Head of caudate nucleus (tissue), 42 donors: ENCODE measurements around the gene SMARCAL1.

Experiments
- DNase-seq, 42 donors: peaks; one replicate each; pipeline versions ENCODE4 v3.0.0 to v3.0.0-alpha.2; 2020 to 2021; ENCODE audit warnings: mixed read lengths in 7 of 42
- intact Hi-C: fragments of 100-400 bp; cut with DNase I; formaldehyde crosslinking; loops from one replicate; pipeline ENCODE4 v1.15.0; 2022

SMARCAL1 gene

DNA sequence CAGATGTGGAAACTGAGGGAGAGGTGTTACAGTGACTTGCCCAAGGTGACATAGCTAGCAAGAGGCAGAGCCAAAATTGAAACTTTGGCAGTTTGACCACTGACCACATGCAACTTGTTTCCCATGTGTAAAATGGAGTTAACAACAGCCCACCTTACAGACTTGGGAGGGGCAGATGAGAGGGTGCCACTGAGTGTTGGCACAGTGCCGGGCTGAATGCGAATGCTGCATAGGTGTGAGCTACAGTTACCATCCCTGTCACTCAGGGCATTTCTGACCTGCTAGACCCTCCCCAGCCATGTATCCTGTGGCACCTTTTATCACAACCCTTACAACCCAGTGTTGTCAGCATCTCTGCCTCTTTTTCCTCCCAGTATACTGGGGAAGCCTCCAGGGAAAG is 10.8 kb downstream of the SMARCAL1 start:
- DNase-seq: no peak
- intact Hi-C loops: loop anchor here (5.0 kb wide), 1 partner anchor 74 kb away; the partner anchor contains the start of gene RPL37A

- no peak for DNase-seq
- intact Hi-C loops: loop anchor here (5.0 kb wide), 1 partner anchor 73 kb away; the partner anchor contains the start of gene RPL37A
Observed at GRCh38 chr2:216424274-216424673, 12.0 kb downstream of the SMARCAL1 start.

GRCh38 chr2:216425008-216425787 is 12.9 kb downstream of the SMARCAL1 start:
- intact Hi-C loops: no loop called here
- no peak for DNase-seq

GRCh38 chr2:216426166-216426777 is 14.0 kb downstream of the SMARCAL1 start:
- DNase-seq: no peak
- intact Hi-C loops: no loop called here

DNA sequence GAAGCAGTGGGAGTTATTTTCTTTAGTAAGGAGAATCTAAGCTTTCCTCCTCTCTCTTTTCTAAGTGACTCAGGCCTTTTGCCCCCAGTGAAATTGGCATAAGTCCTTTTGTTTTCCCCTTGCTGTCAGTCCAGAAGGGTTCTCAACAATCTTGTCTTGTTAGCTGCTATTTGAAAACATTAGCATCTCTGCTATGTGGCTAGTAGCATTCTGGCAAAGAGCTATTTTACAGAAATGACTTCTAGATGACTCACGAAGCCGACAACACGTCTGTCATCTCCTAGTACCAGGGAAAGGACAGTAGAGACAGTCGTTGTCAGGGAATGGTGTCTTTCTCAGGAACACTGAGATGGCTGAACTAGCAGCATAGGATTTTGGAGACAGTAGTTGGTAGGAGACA is 14.7 kb downstream of the SMARCAL1 start:
- DNase-seq: no peak
- intact Hi-C loops: no loop called here

- intact Hi-C loops: no loop called here
- no peak for DNase-seq
Observed at GRCh38 chr2:216428618-216429350, 16.5 kb downstream of the SMARCAL1 start.

DNA sequence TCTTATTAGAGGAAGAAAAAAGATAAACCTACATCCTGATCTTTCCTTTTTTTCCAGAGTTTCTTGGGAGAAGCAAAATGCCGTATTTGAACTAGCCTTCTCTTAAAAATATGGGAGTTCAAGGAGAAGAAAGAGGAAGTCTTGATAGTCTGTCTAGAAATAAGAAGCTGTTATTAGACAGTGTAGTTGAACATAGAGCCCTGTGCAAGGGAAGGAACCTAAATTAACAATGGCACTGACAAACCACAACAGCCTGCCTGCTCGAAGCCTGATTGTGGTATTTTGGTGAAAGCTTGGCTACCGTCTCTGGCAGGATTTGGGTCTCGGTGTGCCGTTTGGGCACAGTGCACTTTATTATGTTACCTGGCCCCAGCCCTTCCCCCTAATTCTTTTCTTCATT is 17.1 kb downstream of the SMARCAL1 start:
- intact Hi-C loops: no loop called here
- no peak for DNase-seq

- intact Hi-C loops: no loop called here
- DNase-seq: peak in 11 of 42 donors; percentile 2 to 48 (median 11)
Observed at GRCh38 chr2:216430811-216431530, 18.7 kb downstream of the SMARCAL1 start.

DNA sequence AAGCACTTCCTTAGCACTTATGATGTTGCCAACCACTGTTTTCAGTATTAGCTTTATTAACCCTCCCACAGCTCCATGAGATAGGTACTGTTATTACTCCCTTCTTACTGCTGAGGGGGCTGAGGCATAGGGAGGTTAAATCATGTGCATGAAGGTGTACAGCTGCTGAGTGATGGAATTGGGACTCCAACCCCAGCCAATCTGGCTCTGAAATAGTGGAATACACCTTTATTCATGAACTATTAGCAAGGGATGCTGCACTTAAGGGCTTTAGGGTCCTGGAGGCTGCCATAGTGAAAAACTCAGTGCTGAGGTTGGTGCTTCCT is 19.2 kb downstream of the SMARCAL1 start:
- intact Hi-C loops: no loop called here
- DNase-seq: peak in 27 of 42 donors; percentile 10 to 82 (median 42)

GRCh38 chr2:216436383-216436782 is 24.1 kb downstream of the SMARCAL1 start:
- no peak for DNase-seq

GRCh38 chr2:216441308-216442010 is 29.2 kb downstream of the SMARCAL1 start:
- intact Hi-C loops: no loop called here

More at GRCh38 chr2:216436383-216436782, 24.1 kb downstream of the SMARCAL1 start:
- intact Hi-C loops: no loop called here

DNA sequence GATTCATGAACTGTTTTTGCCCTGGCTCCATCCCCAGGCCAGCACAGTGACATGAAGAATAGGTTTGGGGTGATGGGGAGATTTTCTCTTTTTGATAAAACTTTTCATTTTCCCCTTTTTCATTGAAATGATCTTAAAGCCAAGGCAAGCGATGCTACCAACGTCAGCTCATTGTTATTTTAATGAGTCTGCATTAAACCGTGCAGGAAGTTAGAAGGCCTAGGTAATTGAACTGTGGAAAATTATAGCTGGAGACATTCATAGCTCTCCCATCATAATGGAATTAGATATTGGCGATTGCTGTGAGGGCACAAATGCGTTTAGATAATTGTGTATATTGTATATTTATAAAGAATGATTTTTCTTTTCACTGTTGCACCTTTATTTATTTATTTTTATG is 33.2 kb downstream of the SMARCAL1 start:
- DNase-seq: no peak
- intact Hi-C loops: no loop called here

More at GRCh38 chr2:216441308-216442010, 29.2 kb downstream of the SMARCAL1 start:
- no peak for DNase-seq

GRCh38 chr2:216446343-216446742 is 34.1 kb downstream of the SMARCAL1 start:
- no peak for DNase-seq
- intact Hi-C loops: no loop called here

DNA sequence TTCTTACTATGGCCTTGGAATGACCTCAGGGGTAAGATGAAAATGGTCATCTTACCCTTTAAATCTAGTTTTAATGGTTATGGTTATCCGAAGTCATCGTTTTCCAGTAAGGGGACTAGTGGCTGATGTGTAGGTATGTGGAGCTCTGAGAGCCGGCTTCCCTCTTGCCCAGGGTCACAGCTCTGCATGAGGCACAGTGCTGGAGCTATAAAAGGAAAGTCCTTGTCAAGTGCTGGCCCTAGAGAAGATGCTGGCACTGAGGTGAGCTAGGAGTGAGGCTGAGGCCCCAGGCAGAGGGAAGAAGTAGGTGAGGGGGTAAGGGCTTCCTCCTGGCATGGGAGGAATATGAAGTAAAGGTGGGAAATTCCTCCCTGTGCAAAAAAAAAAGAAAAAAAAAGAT is 35.0 kb downstream of the SMARCAL1 start:
- DNase-seq: no peak
- intact Hi-C loops: no loop called here

GRCh38 chr2:216448829-216449228 is 36.5 kb downstream of the SMARCAL1 start:
- DNase-seq: no peak
- intact Hi-C loops: no loop called here

- DNase-seq: no peak
- intact Hi-C loops: no loop called here
Observed at GRCh38 chr2:216450346-216450745, 38.1 kb downstream of the SMARCAL1 start.

DNA sequence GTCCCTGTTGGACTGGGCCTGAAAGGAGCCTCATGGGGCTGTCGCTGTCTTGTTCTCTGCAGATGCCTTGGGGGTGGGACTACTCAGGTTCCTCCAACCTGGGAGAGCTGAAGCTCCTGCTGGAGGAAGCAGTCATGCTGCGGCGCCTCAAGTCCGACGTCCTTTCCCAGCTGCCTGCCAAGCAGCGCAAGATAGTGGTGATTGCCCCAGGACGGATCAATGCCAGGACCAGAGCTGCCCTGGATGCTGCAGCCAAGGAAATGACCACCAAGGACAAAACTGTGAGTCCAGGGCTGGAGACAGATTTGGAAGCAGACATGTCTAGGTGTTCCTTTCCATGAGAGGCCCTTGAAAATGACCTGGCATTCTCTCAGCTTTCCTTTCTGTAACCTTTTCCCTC is 38.5 kb downstream of the SMARCAL1 start:
- no peak for DNase-seq
- intact Hi-C loops: no loop called here

DNA sequence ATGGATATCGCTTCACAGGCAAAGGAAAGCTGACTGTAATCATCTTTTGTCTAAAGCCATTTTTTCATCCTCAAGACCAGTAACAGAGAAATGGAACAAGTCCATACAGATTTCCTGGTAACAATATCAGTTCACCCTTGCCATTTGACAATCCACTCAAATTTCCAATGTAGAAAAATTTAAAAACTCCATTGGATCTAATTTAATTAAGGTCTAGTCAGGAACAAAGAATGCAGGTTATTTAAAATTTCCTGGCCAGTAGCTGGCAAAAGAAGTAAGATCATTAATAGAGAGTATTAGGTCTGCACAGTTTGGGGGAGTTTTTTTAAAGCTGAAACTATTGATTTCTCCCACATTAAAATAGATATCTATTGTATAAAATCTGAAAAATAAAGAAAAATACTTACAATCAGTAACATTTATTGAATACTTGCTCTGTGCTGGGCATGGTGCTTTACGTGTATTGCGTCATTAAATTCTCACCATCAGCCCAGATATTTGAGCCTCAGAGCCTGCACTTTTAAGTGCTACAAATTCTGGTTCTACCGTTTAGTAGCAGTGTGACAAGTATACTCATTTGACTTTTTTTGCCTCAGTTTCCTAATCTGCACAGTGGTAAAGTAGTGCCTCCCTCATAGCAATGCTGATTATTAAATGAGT is 41.8 kb downstream of the SMARCAL1 start:
- intact Hi-C loops: no loop called here
- DNase-seq: no peak
